Activated naive CD4-positive, alpha-beta T cell treated with anti-CD3 and anti-CD28 coated beads, Interleukin-2, amount 10 ng/mL, durations not matched to agents 7 days and 5 days (primary cell): ENCODE measurements around the gene TSPAN5.
A peak's percentile ranks its signal among the peaks of the same experiment; 100 is the strongest.

ENCODE experiments used
- CTCF ChIA-PET: fragments of 350-600 bp; sonication (Branson Sonifier 250); formaldehyde crosslinking; loops from one replicate; lab custom pipeline; 2021; ENCODE audit warnings: antibody characterized with exemption; lab: Charles Lee
- DNase-seq: peaks from one replicate; pipeline ENCODE4 v3.0.0-alpha.2; 2020
- H3K27ac Mint-ChIP-seq: one replicate; pipeline ENCODE4 v1.8.0; 2021; ENCODE audit warnings: mild to moderate bottlenecking, moderate library complexity, mixed read lengths
- H3K27me3 Mint-ChIP-seq: one replicate; pipeline ENCODE4 v1.8.0; 2021; ENCODE audit warnings: mild to moderate bottlenecking, mixed read lengths
- H3K36me3 Mint-ChIP-seq: one replicate; pipeline ENCODE4 v1.8.0; 2021; ENCODE audit warnings: mixed read lengths
- H3K4me1 Mint-ChIP-seq: one replicate; pipeline ENCODE4 v1.8.0; 2021; ENCODE audit warnings: mixed read lengths
- H3K4me3 Mint-ChIP-seq: one replicate; pipeline ENCODE4 v1.8.0; 2021; ENCODE audit warnings: mild to moderate bottlenecking, moderate library complexity, mixed read lengths
- H3K9me3 Mint-ChIP-seq: one replicate; pipeline ENCODE4 v1.8.0; 2021; ENCODE audit warnings: mixed read lengths

TSPAN5 gene

GRCh38 chr4:98508248-98508647 lies 150.2 kb downstream of the TSPAN5 start:
- Mint-ChIP-seq H3K27me3 (no peaks in the 10 kb centered on the region), H3K9me3 (no peaks in the 10 kb centered on the region)
- CTCF ChIA-PET = no interaction called here

GRCh38 chr4:98507299-98507698 lies 151.1 kb downstream of the TSPAN5 start:
- no peak overlapping the region for H3K4me3 Mint-ChIP-seq
- H3K9me3 Mint-ChIP-seq = no peaks in the 10 kb centered on the region
- H3K27ac Mint-ChIP-seq = no peak overlapping the region
- peaks cover 16% of the 10 kb centered on the region for H3K4me1 Mint-ChIP-seq
- no peak for DNase-seq
- H3K36me3 Mint-ChIP-seq = peaks cover 12% of the 10 kb centered on the region
- CTCF ChIA-PET = no interaction called here
- no peaks in the 10 kb centered on the region for H3K27me3 Mint-ChIP-seq

More at GRCh38 chr4:98508248-98508647, 150.2 kb downstream of the TSPAN5 start:
- Mint-ChIP-seq H3K27ac (no peak overlapping the region), H3K4me3 (no peak overlapping the region), H3K36me3 (peaks cover 8% of the 10 kb centered on the region), H3K4me1 (peaks cover 16% of the 10 kb centered on the region)
- DNase-seq = no peak

GRCh38 chr4:98506462-98507132 lies 151.8 kb downstream of the TSPAN5 start:
- Mint-ChIP-seq H3K27me3 (no peaks in the 10 kb centered on the region), H3K9me3 (no peaks in the 10 kb centered on the region), H3K4me1 (peaks cover 16% of the 10 kb centered on the region), H3K36me3 (peaks cover 18% of the 10 kb centered on the region), H3K4me3 (no peak overlapping the region), H3K27ac (no peak overlapping the region)
- DNase-seq = no peak
- CTCF ChIA-PET = interaction anchor here (0.8 to 1.9 kb wide), 2 partner anchors 15 to 39 kb away, joined by 3 to 5 read pairs; no protein-coding TSS in a partner anchor

- peaks cover 22% of the 10 kb centered on the region for H3K36me3 Mint-ChIP-seq
- H3K9me3 Mint-ChIP-seq = no peaks in the 10 kb centered on the region
- H3K4me1 Mint-ChIP-seq = peaks cover 11% of the 10 kb centered on the region
- CTCF ChIA-PET = interaction anchor here (0.8 to 1.9 kb wide), 2 partner anchors 16 to 39 kb away, joined by 3 to 5 read pairs; no protein-coding TSS in a partner anchor
- no peaks in the 10 kb centered on the region for H3K27me3 Mint-ChIP-seq
- H3K4me3 Mint-ChIP-seq = no peak overlapping the region
- DNase-seq = no peak
- H3K27ac Mint-ChIP-seq = no peak overlapping the region
Observed at GRCh38 chr4:98505992-98506391, 152.4 kb downstream of the TSPAN5 start.

- Mint-ChIP-seq H3K9me3 (no peaks in the 10 kb centered on the region), H3K36me3 (peaks cover 24% of the 10 kb centered on the region), H3K4me3 (no peak overlapping the region), H3K27ac (no peak overlapping the region), H3K27me3 (no peaks in the 10 kb centered on the region), H3K4me1 (no peaks in the 10 kb centered on the region)
- no peak for DNase-seq
- CTCF ChIA-PET = no interaction called here
Observed at GRCh38 chr4:98504091-98504490, 154.3 kb downstream of the TSPAN5 start.

- CTCF ChIA-PET = no interaction called here
- no peaks in the 10 kb centered on the region for H3K27me3 Mint-ChIP-seq
Observed at GRCh38 chr4:98503676-98504075, 154.7 kb downstream of the TSPAN5 start.

GRCh38 chr4:98502624-98503023 lies 155.8 kb downstream of the TSPAN5 start:
- CTCF ChIA-PET = no interaction called here
- Mint-ChIP-seq H3K4me3 (no peak overlapping the region), H3K27me3 (no peaks in the 10 kb centered on the region), H3K27ac (no peak overlapping the region), H3K9me3 (no peaks in the 10 kb centered on the region), H3K36me3 (peaks cover 24% of the 10 kb centered on the region), H3K4me1 (peaks cover under 1% of the 10 kb centered on the region)
- no peak for DNase-seq

More at GRCh38 chr4:98503676-98504075, 154.7 kb downstream of the TSPAN5 start:
- H3K4me3 Mint-ChIP-seq = no peak overlapping the region
- H3K27ac Mint-ChIP-seq = no peak overlapping the region
- DNase-seq = no peak
- H3K4me1 Mint-ChIP-seq = no peaks in the 10 kb centered on the region
- no peaks in the 10 kb centered on the region for H3K9me3 Mint-ChIP-seq
- peaks cover 24% of the 10 kb centered on the region for H3K36me3 Mint-ChIP-seq

GRCh38 chr4:98502031-98502430 lies 156.4 kb downstream of the TSPAN5 start:
- Mint-ChIP-seq H3K9me3 (no peaks in the 10 kb centered on the region), H3K4me3 (no peak overlapping the region), H3K36me3 (peaks cover 24% of the 10 kb centered on the region), H3K27ac (no peak overlapping the region), H3K4me1 (peaks cover 2% of the 10 kb centered on the region), H3K27me3 (no peaks in the 10 kb centered on the region)
- DNase-seq = no peak
- CTCF ChIA-PET = no interaction called here

- CTCF ChIA-PET = no interaction called here
- Mint-ChIP-seq H3K36me3 (peaks cover 24% of the 10 kb centered on the region), H3K27ac (no peak overlapping the region), H3K4me3 (no peak overlapping the region), H3K27me3 (no peaks in the 10 kb centered on the region), H3K9me3 (no peaks in the 10 kb centered on the region), H3K4me1 (peaks cover 2% of the 10 kb centered on the region)
- DNase-seq = no peak
Observed at GRCh38 chr4:98501383-98501782, 157.0 kb downstream of the TSPAN5 start.

GRCh38 chr4:98498774-98499173 lies 159.6 kb downstream of the TSPAN5 start:
- H3K4me1 Mint-ChIP-seq = peaks cover 2% of the 10 kb centered on the region
- peak overlapping the region; percentile 25 for H3K27ac Mint-ChIP-seq
- peaks cover 16% of the 10 kb centered on the region for H3K36me3 Mint-ChIP-seq
- no peak overlapping the region for H3K4me3 Mint-ChIP-seq
- H3K27me3 Mint-ChIP-seq = no peaks in the 10 kb centered on the region
- DNase-seq = no peak
- H3K9me3 Mint-ChIP-seq = no peaks in the 10 kb centered on the region
- CTCF ChIA-PET = no interaction called here

- H3K27ac Mint-ChIP-seq = no peak overlapping the region
- no peak for DNase-seq
- H3K27me3 Mint-ChIP-seq = no peaks in the 10 kb centered on the region
- H3K4me3 Mint-ChIP-seq = no peak overlapping the region
- peaks cover 4% of the 10 kb centered on the region for H3K36me3 Mint-ChIP-seq
- CTCF ChIA-PET = interaction anchor here (1.0 kb wide), 2 partner anchors 13 to 403 kb away, joined by 3 read pairs; no protein-coding TSS in a partner anchor
- H3K4me1 Mint-ChIP-seq = peaks cover 11% of the 10 kb centered on the region
- H3K9me3 Mint-ChIP-seq = no peaks in the 10 kb centered on the region
Observed at GRCh38 chr4:98496152-98496845, 162.1 kb downstream of the TSPAN5 start.

GRCh38 chr4:98493296-98493695 lies 165.1 kb downstream of the TSPAN5 start:
- H3K4me3 Mint-ChIP-seq = no peak overlapping the region
- H3K4me1 Mint-ChIP-seq = peaks cover 15% of the 10 kb centered on the region
- no peaks in the 10 kb centered on the region for H3K27me3 Mint-ChIP-seq
- CTCF ChIA-PET = interaction anchor here (0.8 to 1.0 kb wide), 2 partner anchors 10 to 72 kb away, joined by 3 to 4 read pairs; no protein-coding TSS in a partner anchor
- no peaks in the 10 kb centered on the region for H3K9me3 Mint-ChIP-seq
- H3K27ac Mint-ChIP-seq = no peak overlapping the region
- peaks cover 1% of the 10 kb centered on the region for H3K36me3 Mint-ChIP-seq
- DNase-seq = no peak

- Mint-ChIP-seq H3K9me3 (no peaks in the 10 kb centered on the region), H3K36me3 (peaks cover 1% of the 10 kb centered on the region), H3K27ac (no peak overlapping the region), H3K4me3 (no peak overlapping the region), H3K27me3 (no peaks in the 10 kb centered on the region), H3K4me1 (peaks cover 16% of the 10 kb centered on the region)
- CTCF ChIA-PET = no interaction called here
- no peak for DNase-seq
Observed at GRCh38 chr4:98491899-98492559, 166.4 kb downstream of the TSPAN5 start.

- H3K4me1 Mint-ChIP-seq = peaks cover 31% of the 10 kb centered on the region
- no peak for DNase-seq
- no peaks in the 10 kb centered on the region for H3K9me3 Mint-ChIP-seq
- no peaks in the 10 kb centered on the region for H3K27me3 Mint-ChIP-seq
- CTCF ChIA-PET = no interaction called here
- H3K36me3 Mint-ChIP-seq = peaks cover 1% of the 10 kb centered on the region
- H3K27ac Mint-ChIP-seq = no peak overlapping the region
- no peak overlapping the region for H3K4me3 Mint-ChIP-seq
Observed at GRCh38 chr4:98490251-98490650, 168.2 kb downstream of the TSPAN5 start.
